Glutamatergic neuron (in vitro differentiated cells): ENCODE measurements around the gene RAB3GAP1. TPM values are rescaled to one million over a fixed set of nuclear protein-coding genes. Genes with fewer than 3 reads are reported as not detected.

Source experiments
- DNase-seq: peaks from one replicate; pipeline ENCODE4 v3.0.0; 2022
- H3K27ac Mint-ChIP-seq: one replicate; pipeline ENCODE4 v1.8.0; 2020; ENCODE audit warnings: mild to moderate bottlenecking, mixed read lengths, inconsistent platforms; ENCODE audit not compliant: unreplicated experiment
- H3K27me3 Mint-ChIP-seq: one replicate; pipeline ENCODE4 v1.8.0; 2020; ENCODE audit warnings: mild to moderate bottlenecking, moderate library complexity, mixed read lengths, inconsistent platforms; ENCODE audit not compliant: unreplicated experiment
- H3K36me3 Mint-ChIP-seq: one replicate; pipeline ENCODE4 v1.8.0; 2020; ENCODE audit warnings: mild to moderate bottlenecking, mixed read lengths, inconsistent platforms; ENCODE audit not compliant: unreplicated experiment
- H3K4me1 Mint-ChIP-seq: one replicate; pipeline ENCODE4 v1.8.0; 2020; ENCODE audit warnings: mild to moderate bottlenecking, low read depth, mixed read lengths, inconsistent platforms; ENCODE audit not compliant: unreplicated experiment
- H3K4me3 Mint-ChIP-seq: one replicate; pipeline ENCODE4 v1.8.0; 2020; ENCODE audit warnings: mild to moderate bottlenecking, mixed read lengths, inconsistent platforms; ENCODE audit not compliant: unreplicated experiment
- H3K9me3 Mint-ChIP-seq: one replicate; pipeline ENCODE4 v1.8.0; 2020; ENCODE audit warnings: mild to moderate bottlenecking, moderate library complexity, mixed read lengths, inconsistent platforms; ENCODE audit not compliant: unreplicated experiment
- CTCF ChIP-seq: fragments of 200-600 bp; sonication (generic); IDR thresholded peaks from one replicate; pipeline ENCODE4 v1.5.0; 2021; ENCODE audit not compliant: partially characterized antibody, unreplicated experiment
- total RNA-seq: library from RNA; stranded (reverse); fragmentation: NEBNext Ultra II Directional; extraction: Animal tissue kit (Norgen Biotek cat#: 25700); gene quantifications from one replicate; pipeline ENCODE4 v1.2.1, GENCODE V29; 2021; ENCODE audit not compliant: unreplicated experiment

The RAB3GAP1 gene
- total RNA-seq, 1 donor from 2014 or later = 30.7 TPM

GRCh38 chr2:135052997-135053474 is 944 bp downstream of the RAB3GAP1 start:
- Mint-ChIP-seq H3K4me3 (peak overlapping the region; percentile 99), H3K36me3 (no peaks in the 10 kb centered on the region), H3K4me1 (peaks cover 11% of the 10 kb centered on the region), H3K27me3 (peaks cover 2% of the 10 kb centered on the region), H3K9me3 (peaks cover 3% of the 10 kb centered on the region), H3K27ac (peak overlapping the region; percentile 97)
- TF ChIP-seq CTCF = no peak
- peak; percentile 17 for DNase-seq

- H3K27ac Mint-ChIP-seq = no peak overlapping the region
- peaks cover 11% of the 10 kb centered on the region for H3K4me1 Mint-ChIP-seq
- H3K27me3 Mint-ChIP-seq = peaks cover 2% of the 10 kb centered on the region
- H3K36me3 Mint-ChIP-seq = no peaks in the 10 kb centered on the region
- peaks cover 3% of the 10 kb centered on the region for H3K9me3 Mint-ChIP-seq
- no peak for DNase-seq
- no peak for TF ChIP-seq CTCF
- H3K4me3 Mint-ChIP-seq = no peak overlapping the region
Measured at GRCh38 chr2:135055182-135055786, 3.2 kb downstream of the RAB3GAP1 start.

- Mint-ChIP-seq H3K9me3 (peaks cover 3% of the 10 kb centered on the region), H3K36me3 (no peaks in the 10 kb centered on the region), H3K4me1 (peaks cover 11% of the 10 kb centered on the region), H3K4me3 (no peak overlapping the region), H3K27me3 (peaks cover 2% of the 10 kb centered on the region), H3K27ac (no peak overlapping the region)
- no peak for TF ChIP-seq CTCF
- no peak for DNase-seq
Measured at GRCh38 chr2:135056790-135057189, 4.7 kb downstream of the RAB3GAP1 start.

- Mint-ChIP-seq H3K36me3 (no peaks in the 10 kb centered on the region), H3K4me1 (no peaks in the 10 kb centered on the region), H3K27me3 (no peaks in the 10 kb centered on the region), H3K27ac (no peak overlapping the region), H3K9me3 (no peaks in the 10 kb centered on the region), H3K4me3 (no peak overlapping the region)
- DNase-seq = no peak
- TF ChIP-seq CTCF = no peak
Measured at GRCh38 chr2:135059577-135059976, 7.5 kb downstream of the RAB3GAP1 start.

- H3K36me3 Mint-ChIP-seq = no peaks in the 10 kb centered on the region
- H3K4me3 Mint-ChIP-seq = no peak overlapping the region
- no peak overlapping the region for H3K27ac Mint-ChIP-seq
- no peak for DNase-seq
- no peaks in the 10 kb centered on the region for H3K9me3 Mint-ChIP-seq
- no peak for TF ChIP-seq CTCF
- H3K4me1 Mint-ChIP-seq = no peaks in the 10 kb centered on the region
- H3K27me3 Mint-ChIP-seq = no peaks in the 10 kb centered on the region
Measured at GRCh38 chr2:135063210-135063609, 11.1 kb downstream of the RAB3GAP1 start.
